ENCODE results near the gene SETD4. TPM values are rescaled to one million over a fixed set of nuclear protein-coding genes. Genes with fewer than 3 reads are reported as not detected.
"Not testable (repeated sequence)": the region's sequence is repeated elsewhere in the genome, so short reads cannot be mapped to it uniquely, and the experiment has no call there.

The SETD4 gene
- total RNA-seq, 1 donor from 2014 or later: 19.0 TPM

DNA sequence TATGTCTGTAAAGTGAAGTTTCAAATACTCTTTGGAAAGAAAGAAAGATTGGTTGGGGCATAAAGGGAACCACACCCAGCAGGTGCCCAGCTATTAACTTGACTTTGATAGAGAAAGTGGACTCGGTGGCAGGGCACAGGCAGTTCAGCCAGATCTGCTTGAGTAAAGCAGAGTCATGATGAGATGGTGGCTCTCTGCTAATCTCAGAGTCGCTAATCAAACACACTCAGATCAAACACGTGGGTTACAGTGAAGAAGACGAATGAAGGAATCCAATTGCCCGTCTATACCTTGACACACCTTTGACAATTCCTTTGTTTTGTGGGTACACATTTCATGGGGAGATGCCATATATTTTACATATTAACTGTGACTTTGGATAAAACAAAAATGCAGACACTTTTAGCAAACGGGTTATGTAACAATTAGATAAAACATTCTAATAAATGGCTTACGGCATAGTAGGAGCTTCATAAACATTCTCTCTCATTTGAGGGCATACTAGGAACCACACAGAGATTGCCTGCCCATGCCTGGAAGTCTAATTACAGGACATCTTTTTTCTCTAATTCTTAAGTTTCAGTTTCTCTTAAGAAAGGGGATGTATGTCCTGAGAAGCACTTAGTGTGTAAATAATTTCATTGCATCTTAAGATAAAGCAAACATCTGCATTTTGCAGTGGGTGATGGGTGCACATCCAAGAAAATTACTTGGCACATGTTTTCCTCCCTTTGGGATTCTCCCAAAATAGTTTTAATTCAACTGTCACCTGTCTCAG lies 16.7 kb upstream of the SETD4 start:
- intact Hi-C loops (cut with DNase I): no loop called here
- Histone ChIP-seq H3K36me3 (peaks cover 6% of the 10 kb centered on the region), H3K9me3 (no peaks in the 10 kb centered on the region), H3K27me3 (no peaks in the 10 kb centered on the region), H3K4me1 (peaks cover 6% of the 10 kb centered on the region), H3K4me3 (no peak overlapping the region), H3K27ac (no peak overlapping the region)
- ATAC-seq: peak; percentile 64
- DNase-seq: no peak
- TF ChIP-seq, protein P1, sequence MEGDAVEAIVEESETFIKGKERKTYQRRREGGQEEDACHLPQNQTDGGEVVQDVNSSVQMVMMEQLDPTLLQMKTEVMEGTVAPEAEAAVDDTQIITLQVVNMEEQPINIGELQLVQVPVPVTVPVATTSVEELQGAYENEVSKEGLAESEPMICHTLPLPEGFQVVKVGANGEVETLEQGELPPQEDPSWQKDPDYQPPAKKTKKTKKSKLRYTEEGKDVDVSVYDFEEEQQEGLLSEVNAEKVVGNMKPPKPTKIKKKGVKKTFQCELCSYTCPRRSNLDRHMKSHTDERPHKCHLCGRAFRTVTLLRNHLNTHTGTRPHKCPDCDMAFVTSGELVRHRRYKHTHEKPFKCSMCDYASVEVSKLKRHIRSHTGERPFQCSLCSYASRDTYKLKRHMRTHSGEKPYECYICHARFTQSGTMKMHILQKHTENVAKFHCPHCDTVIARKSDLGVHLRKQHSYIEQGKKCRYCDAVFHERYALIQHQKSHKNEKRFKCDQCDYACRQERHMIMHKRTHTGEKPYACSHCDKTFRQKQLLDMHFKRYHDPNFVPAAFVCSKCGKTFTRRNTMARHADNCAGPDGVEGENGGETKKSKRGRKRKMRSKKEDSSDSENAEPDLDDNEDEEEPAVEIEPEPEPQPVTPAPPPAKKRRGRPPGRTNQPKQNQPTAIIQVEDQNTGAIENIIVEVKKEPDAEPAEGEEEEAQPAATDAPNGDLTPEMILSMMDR (IDR thresholded peaks at IDR 0.05): no peak

DNA sequence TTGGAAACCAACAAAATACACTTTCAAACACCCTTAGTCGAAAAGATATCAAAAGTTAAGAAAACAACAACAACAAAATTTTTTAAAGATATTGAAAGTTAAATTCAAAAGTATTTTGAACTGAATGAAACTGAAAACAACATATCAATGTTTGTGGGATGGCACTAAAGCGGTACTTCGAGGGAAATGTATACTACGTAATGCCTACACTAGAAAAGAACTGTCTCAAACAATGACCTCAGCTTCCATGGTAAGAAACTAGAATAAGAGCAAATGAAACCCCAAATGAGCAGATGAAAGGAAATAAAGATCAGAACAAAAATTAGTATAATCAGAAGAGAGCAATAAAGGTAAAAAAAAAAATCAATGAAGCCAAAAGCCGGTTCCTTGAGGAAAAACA lies 15.6 kb upstream of the SETD4 start:
- no peak overlapping the region for H3K4me3 ChIP-seq
- DNase-seq (no peak), ATAC-seq (no peak)
- intact Hi-C loops (cut with DNase I): no loop called here
- TF ChIP-seq, protein P1 (IDR thresholded peaks at IDR 0.05): no peak
- H3K27me3 ChIP-seq: no peaks in the 10 kb centered on the region
- H3K4me1 ChIP-seq: peaks cover 12% of the 10 kb centered on the region
- H3K9me3 ChIP-seq: no peaks in the 10 kb centered on the region
- H3K27ac ChIP-seq: no peak overlapping the region
- H3K36me3 ChIP-seq: peaks cover 7% of the 10 kb centered on the region

DNA sequence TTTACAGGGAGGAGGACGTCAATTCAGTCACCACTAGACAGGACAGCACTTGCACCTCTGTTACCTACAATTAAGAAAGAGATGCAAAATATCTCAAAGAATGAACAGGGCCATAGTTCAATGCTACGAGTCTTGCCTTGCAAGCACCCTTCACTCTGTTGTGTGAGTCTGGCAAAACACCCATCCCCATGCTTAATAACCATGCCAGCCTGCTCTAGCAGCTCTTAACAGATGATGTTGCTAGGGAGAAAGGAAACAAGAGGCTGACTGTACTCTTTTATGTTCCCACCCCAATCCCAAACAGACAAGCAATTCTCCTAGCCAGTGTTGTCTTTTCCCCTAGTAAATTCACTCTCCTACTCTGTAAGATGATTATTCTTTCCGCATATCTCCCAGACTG lies 14.8 kb upstream of the SETD4 start:
- Histone ChIP-seq H3K27ac (no peak overlapping the region), H3K36me3 (peaks cover 7% of the 10 kb centered on the region), H3K9me3 (no peaks in the 10 kb centered on the region), H3K4me3 (no peak overlapping the region), H3K4me1 (peaks cover 19% of the 10 kb centered on the region), H3K27me3 (no peaks in the 10 kb centered on the region)
- ATAC-seq (no peak), DNase-seq (no peak)
- intact Hi-C loops (cut with DNase I): no loop called here
- TF ChIP-seq, protein P1 (IDR thresholded peaks at IDR 0.05): no peak

DNA sequence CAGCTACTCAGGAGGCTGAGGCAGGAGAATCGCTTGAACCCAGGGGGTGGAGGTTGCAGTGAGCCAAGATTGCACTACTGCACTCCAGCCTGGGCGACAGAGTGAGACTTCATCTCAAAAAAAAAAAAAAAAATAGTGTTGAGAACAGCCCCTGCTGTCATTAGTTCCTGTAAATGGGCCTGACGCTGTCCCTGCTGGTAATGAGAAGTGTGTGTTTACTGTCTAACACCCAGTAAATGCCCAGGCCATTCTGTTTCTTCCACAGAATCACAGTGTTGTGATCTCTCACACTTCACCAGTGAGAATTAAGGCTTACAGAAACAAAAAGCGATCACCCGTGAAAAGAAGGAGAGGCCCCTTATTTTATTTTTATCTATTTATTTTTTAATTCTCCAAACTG lies 13.6 kb upstream of the SETD4 start:
- H3K36me3 ChIP-seq: not testable (repeated sequence)
- H3K4me1 ChIP-seq: peaks cover 26% of the 10 kb centered on the region

DNA sequence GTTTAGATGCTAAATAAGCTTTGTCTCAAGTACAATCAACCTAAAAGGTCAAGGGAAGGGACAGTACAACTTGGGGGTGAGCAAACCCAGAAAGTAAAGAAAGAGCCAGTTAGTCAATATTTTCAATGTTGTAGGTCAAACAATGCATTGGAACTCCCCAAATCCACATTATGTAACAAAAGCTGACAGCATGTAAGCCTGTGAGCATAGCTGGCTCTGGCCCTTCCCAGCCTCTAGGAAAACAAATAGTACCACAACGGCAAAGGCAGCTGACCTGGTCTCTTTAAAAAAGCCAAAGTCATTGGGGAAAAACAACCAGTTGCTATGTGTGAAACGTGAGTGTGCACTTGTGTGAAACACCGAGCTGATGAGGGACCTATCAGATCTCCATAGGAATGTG lies 12.9 kb upstream of the SETD4 start:
- H3K36me3 ChIP-seq: peaks cover 7% of the 10 kb centered on the region
- intact Hi-C loops (cut with DNase I): no loop called here

More for the DNA sequence above, 13.6 kb upstream of the SETD4 start:
- H3K4me3 ChIP-seq; H3K9me3 ChIP-seq; H3K27me3 ChIP-seq; intact Hi-C loops (cut with DNase I); H3K27ac ChIP-seq; ATAC-seq; DNase-seq: not testable (repeated sequence)

More for the DNA sequence above, 12.9 kb upstream of the SETD4 start:
- H3K27me3 ChIP-seq: no peaks in the 10 kb centered on the region
- ATAC-seq: no peak
- peaks cover 26% of the 10 kb centered on the region for H3K4me1 ChIP-seq
- TF ChIP-seq, protein P1 (IDR thresholded peaks at IDR 0.05): no peak
- H3K27ac ChIP-seq: no peak overlapping the region
- H3K4me3 ChIP-seq: no peak overlapping the region
- no peaks in the 10 kb centered on the region for H3K9me3 ChIP-seq
- no peak for DNase-seq
